MM.1S (cell line): ENCODE measurements around the gene CDC6.
A peak's percentile ranks its signal among the peaks of the same experiment; 100 is the strongest.

Experiments used
- DNase-seq: peaks from one replicate; pipeline ENCODE4 v3.0.0-alpha.2; 2015
- H2AFZ ChIP-seq: fragments of 300-600 bp; sonication (generic); 2 replicates; pipeline ENCODE4 v1.6.0; 2016; ENCODE audit warnings: antibody characterized with exemption, low read length
- H3F3A ChIP-seq: fragments of 300-600 bp; sonication (generic); 2 replicates; pipeline ENCODE4 v1.6.1; 2016; ENCODE audit warnings: mild to moderate bottlenecking, antibody characterized with exemption, low read length, moderate library complexity, mixed read lengths; ENCODE audit not compliant: insufficient read depth
- H3K27ac ChIP-seq: fragments of 300-600 bp; sonication (generic); 2 replicates; pipeline ENCODE4 v1.5.1; 2016; ENCODE audit warnings: mild to moderate bottlenecking, low read length
- H3K27me3 ChIP-seq: fragments of 300-600 bp; sonication (generic); replicated peaks from 2 replicates; pipeline ENCODE4 v1.6.0; 2016; ENCODE audit warnings: low read length; ENCODE audit not compliant: insufficient read depth
- H3K36me3 ChIP-seq: fragments of 300-600 bp; sonication (generic); replicated peaks from 2 replicates; pipeline ENCODE4 v1.6.1; 2016; ENCODE audit warnings: mild to moderate bottlenecking, low read length, mixed read lengths; ENCODE audit not compliant: insufficient read depth
- H3K4me1 ChIP-seq: fragments of 300-600 bp; sonication (generic); 2 replicates; pipeline ENCODE4 v1.6.1; 2016; ENCODE audit warnings: low read length, mixed read lengths
- H3K4me2 ChIP-seq: fragments of 300-600 bp; sonication (generic); 2 replicates; pipeline ENCODE4 v1.6.0; 2016; ENCODE audit warnings: low read depth, low read length
- H3K4me3 ChIP-seq: fragments of 300-600 bp; sonication (generic); 2 replicates; pipeline ENCODE4 v1.5.1; 2016; ENCODE audit warnings: low read length, mixed read lengths
- H3K79me2 ChIP-seq: fragments of 300-600 bp; sonication (generic); 2 replicates; pipeline ENCODE4 v1.6.1; 2016; ENCODE audit warnings: mixed run types, low read length, mixed read lengths
- H3K9ac ChIP-seq: fragments of 300-600 bp; sonication (generic); 2 replicates; pipeline ENCODE4 v1.6.1; 2016; ENCODE audit warnings: low read length, mixed read lengths
- H3K9me2 ChIP-seq: fragments of 300-600 bp; sonication (generic); replicated peaks from 2 replicates; pipeline ENCODE4 v1.6.1; 2016; ENCODE audit warnings: mild to moderate bottlenecking, low read length, mixed read lengths; ENCODE audit not compliant: insufficient read depth
- H3K9me3 ChIP-seq: fragments of 300-600 bp; sonication (generic); replicated peaks from 2 replicates; pipeline ENCODE4 v1.6.1; 2016; ENCODE audit warnings: mild to moderate bottlenecking, low read length, mixed read lengths; ENCODE audit not compliant: insufficient read depth
- H4K20me1 ChIP-seq: fragments of 300-600 bp; sonication (generic); 2 replicates; pipeline ENCODE4 v1.6.1; 2016; ENCODE audit warnings: mild to moderate bottlenecking, low read length, moderate library complexity, mixed read lengths; ENCODE audit not compliant: insufficient read depth
- EZH2 ChIP-seq: fragments of 300-600 bp; sonication (generic); optimal IDR thresholded peaks from 2 replicates; pipeline ENCODE3; 2017; ENCODE audit warnings: low read depth, mild to moderate bottlenecking, antibody characterized with exemption, low read length, mixed read lengths
- EZH2phosphoT487 ChIP-seq: fragments of 300-600 bp; sonication (generic); IDR thresholded peaks from 2 replicates; pipeline ENCODE4 v1.6.1; 2018; ENCODE audit warnings: antibody characterized with exemption, low read length
- TF ChIP-seq, protein P1 (sequence below): fragments of 300-600 bp; sonication (generic); IDR thresholded peaks from 2 replicates; pipeline ENCODE4 v1.5.1; 2016; ENCODE audit warnings: antibody characterized with exemption, low read length, mixed read lengths

CDC6 gene

DNA sequence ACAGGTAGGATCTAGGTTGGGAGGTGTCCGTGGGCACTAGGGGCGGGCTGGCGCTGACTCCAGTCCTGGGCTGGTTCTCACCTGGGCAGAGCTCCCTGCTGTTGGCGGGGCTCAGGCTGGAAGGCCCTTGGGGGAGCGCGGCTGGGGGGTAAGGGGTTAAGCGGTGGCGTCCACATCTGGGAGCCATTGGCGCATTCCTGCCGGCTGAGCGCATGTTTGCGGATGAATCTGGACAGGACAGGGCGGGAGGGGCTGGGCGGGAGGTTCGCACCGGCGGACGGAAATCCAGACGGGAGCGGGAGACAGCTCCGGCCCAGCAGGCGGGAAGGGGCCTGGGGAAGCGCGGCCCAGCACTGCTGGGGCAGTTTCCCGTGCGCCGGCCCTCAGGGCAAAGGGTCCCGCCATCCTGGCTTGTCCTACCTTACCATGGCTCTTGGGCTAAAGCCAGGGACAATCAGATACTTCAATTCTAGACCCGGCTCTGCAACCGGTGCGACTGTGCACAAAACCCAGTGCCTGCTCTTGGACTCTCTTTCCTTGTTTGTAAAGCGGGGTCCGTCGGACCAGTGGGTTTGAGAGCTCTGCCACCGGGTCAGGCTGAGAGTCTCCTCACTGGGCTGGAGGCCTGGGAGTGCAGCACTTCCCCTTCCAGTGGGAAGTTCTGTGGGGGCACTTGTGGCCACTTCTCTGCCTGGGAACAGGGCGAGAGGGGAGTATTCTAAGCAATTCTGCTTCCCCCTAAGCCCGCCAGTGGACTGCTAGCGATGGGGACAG lies 29.1 kb downstream of the CDC6 start:
- no peaks in the 10 kb centered on the region for H3K36me3 ChIP-seq
- peaks cover 53% of the 10 kb centered on the region for H3K4me1 ChIP-seq
- peak overlapping the region; percentile 11; the same call in 1 of the 2 replicates for H3K27ac ChIP-seq
- no peaks in the 10 kb centered on the region for H4K20me1 ChIP-seq
- H3K4me3 ChIP-seq: 0 out of 2 replicates have a peak overlapping the region, but pooled peaks have one; percentile 7
- H3K27me3 ChIP-seq: no peaks in the 10 kb centered on the region
- H2AFZ ChIP-seq: no peak overlapping the region
- H3K79me2 ChIP-seq: peaks cover 49% of the 10 kb centered on the region
- no peak overlapping the region; the same call in 1 of the 2 replicates for H3K9ac ChIP-seq
- peaks cover 55% of the 10 kb centered on the region for H3F3A ChIP-seq
- H3K4me2 ChIP-seq: peak overlapping the region; percentile 95; the same call in 1 of the 2 replicates
- no peaks in the 10 kb centered on the region for H3K9me3 ChIP-seq
- no peaks in the 10 kb centered on the region for H3K9me2 ChIP-seq
- TF ChIP-seq EZH2phosphoT487 (no peak), EZH2 (no peak)
- TF ChIP-seq, protein P1, sequence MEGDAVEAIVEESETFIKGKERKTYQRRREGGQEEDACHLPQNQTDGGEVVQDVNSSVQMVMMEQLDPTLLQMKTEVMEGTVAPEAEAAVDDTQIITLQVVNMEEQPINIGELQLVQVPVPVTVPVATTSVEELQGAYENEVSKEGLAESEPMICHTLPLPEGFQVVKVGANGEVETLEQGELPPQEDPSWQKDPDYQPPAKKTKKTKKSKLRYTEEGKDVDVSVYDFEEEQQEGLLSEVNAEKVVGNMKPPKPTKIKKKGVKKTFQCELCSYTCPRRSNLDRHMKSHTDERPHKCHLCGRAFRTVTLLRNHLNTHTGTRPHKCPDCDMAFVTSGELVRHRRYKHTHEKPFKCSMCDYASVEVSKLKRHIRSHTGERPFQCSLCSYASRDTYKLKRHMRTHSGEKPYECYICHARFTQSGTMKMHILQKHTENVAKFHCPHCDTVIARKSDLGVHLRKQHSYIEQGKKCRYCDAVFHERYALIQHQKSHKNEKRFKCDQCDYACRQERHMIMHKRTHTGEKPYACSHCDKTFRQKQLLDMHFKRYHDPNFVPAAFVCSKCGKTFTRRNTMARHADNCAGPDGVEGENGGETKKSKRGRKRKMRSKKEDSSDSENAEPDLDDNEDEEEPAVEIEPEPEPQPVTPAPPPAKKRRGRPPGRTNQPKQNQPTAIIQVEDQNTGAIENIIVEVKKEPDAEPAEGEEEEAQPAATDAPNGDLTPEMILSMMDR: no peak
- no peak for DNase-seq

DNA sequence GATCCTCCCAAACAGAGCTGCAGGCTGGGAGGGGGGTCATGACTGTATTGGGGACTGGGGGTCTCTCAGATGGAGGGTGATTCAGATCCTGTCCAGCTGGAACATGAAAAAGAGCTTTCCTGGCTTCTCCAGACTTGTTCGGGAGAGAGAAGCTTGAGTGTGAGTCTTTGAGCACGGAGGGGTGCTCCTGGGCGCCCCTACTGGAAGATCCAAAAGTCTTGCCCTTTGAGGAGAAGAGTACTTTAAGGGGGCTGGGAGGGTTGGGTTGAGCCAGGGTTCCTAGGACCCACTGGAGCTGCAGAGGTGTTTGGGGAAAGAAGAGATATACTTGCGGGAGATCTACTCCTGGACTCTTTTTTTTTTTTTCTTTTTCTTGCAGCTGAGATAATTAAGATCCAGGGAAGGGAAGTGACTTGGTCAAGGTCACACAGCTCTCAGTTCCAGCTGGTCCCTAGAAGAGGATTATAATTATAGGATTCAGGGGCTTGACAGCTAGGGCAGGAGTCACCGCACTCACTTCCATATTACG lies 29.7 kb downstream of the CDC6 start:
- Histone ChIP-seq H3K9me2 (no peaks in the 10 kb centered on the region), H4K20me1 (no peaks in the 10 kb centered on the region), H3K79me2 (peaks cover 54% of the 10 kb centered on the region), H3K4me3 (peak overlapping the region; percentile 97), H3K4me2 (peak overlapping the region; percentile 95), H3K4me1 (peaks cover 47% of the 10 kb centered on the region), H2AFZ (peak overlapping the region; percentile 57; the same call in 1 of the 2 replicates), H3K9ac (peak overlapping the region; percentile 71), H3K27ac (peak overlapping the region; percentile 62), H3F3A (peaks cover 55% of the 10 kb centered on the region), H3K36me3 (no peaks in the 10 kb centered on the region), H3K27me3 (no peaks in the 10 kb centered on the region), H3K9me3 (no peaks in the 10 kb centered on the region)
- DNase-seq: peak; percentile 63
- TF ChIP-seq EZH2 (no peak), EZH2phosphoT487 (no peak)
- TF ChIP-seq, protein P1: peak; percentile 61

DNA sequence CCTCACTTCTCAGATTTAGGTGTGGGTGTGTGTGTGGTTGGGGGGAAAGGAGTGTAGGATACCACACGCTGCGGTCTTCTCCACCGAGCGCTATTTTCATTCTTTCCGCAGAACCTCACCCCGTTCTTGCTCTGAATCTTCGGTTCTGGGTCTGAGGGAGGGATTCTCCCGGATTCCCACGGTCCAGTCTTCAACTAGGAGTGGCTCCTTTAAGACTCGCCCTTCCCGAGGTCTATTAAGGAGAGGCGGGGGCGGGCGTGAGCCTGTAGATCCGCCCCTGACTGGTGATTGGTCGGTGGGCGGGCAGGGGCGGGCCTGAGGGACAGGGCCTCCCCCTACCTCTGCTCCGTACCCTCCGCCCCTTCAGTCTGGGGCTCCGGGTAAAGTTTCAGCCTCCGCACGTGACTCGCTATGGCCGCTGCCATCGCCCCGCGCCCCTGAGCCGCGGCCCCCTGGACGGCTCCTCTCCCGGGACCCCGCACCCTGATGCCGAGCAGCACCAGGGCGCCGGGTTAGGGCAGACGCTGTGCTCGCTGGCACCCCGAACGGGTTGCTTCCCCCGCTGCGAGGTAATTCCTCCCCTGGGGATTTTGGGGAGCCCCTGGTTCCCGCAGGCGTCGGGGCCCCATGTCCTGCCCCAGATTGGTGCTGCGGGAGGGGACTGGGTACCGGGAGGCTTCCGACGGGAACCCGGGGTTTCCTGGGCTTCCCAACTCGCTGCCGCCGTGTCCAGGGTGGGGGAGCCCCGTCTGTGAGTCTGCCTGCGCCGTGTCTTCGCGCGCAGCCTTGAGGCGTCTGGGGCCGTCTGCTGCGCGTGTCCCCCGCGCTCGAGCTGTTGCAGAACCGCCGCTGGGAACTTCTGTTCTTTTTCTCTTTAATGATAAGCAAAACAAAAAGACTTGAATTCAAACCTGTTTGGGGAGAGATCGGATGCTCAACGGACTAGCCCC lies 30.5 kb downstream of the CDC6 start:
- TF ChIP-seq EZH2phosphoT487 (no peak), EZH2 (no peak)
- TF ChIP-seq, protein P1: no peak
- Histone ChIP-seq H3K36me3 (no peaks in the 10 kb centered on the region), H3K4me1 (peaks cover 42% of the 10 kb centered on the region), H4K20me1 (no peaks in the 10 kb centered on the region), H3K9me2 (no peaks in the 10 kb centered on the region), H3K9ac (peak overlapping the region; percentile 98), H3K4me3 (peak overlapping the region; percentile 97), H3F3A (peaks cover 54% of the 10 kb centered on the region), H2AFZ (peak overlapping the region; percentile 57), H3K4me2 (peak overlapping the region; percentile 95), H3K79me2 (peaks cover 61% of the 10 kb centered on the region), H3K9me3 (no peaks in the 10 kb centered on the region), H3K27me3 (no peaks in the 10 kb centered on the region), H3K27ac (peak overlapping the region; percentile 98)
- DNase-seq: peak; percentile 94
